Gastrocnemius medialis (tissue), 4 donors: ENCODE results near the gene SPTBN4. TPM values are rescaled to one million over a fixed set of nuclear protein-coding genes. Genes with fewer than 3 reads are reported as not detected.
A peak's percentile ranks its signal among the peaks of the same experiment; 100 is the strongest.

Experiments used
- ATAC-seq, 2 donors: fragments of 150-250 bp; one replicate each; pipeline ENCODE4 v1.9.1; 2016
- DNase-seq, 2 donors: peaks; one replicate each; pipeline ENCODE4 v3.0.0-alpha.2; 2019
- H3K27ac ChIP-seq, 4 donors: fragments of 200-600 bp; sonication (generic); 1 replicate in 1 of 4; 2 replicates in 3 of 4; pipeline ENCODE4 v1.5.1; 2016 to 2018; ENCODE audit warnings: mild to moderate bottlenecking in 2 of 4, moderate library complexity in 1 of 4
- H3K27me3 ChIP-seq, 3 donors: fragments of 200-600 bp; sonication (generic) in 2 of 3; 1 replicate in 1 of 3; 2 replicates in 2 of 3; pipeline versions ENCODE4 v1.5.1 to v1.6.0; 2016 to 2019; ENCODE audit warnings: mild to moderate bottlenecking in 1 of 3, moderate library complexity in 1 of 3
- H3K36me3 ChIP-seq, 2 donors: fragments of 200-600 bp; sonication (generic) in 1 of 2; one replicate each; pipeline ENCODE4 v1.5.1; 2017 to 2018
- H3K4me1 ChIP-seq, 2 donors: fragments of 200-600 bp; sonication (generic) in 1 of 2; one replicate each; pipeline ENCODE4 v1.5.1; 2016 to 2017; ENCODE audit warnings: mild to moderate bottlenecking in 2 of 2
- H3K4me3 ChIP-seq, 4 donors: fragments of 200-600 bp; sonication (generic) in 3 of 4; 1 replicate in 1 of 4; 2 replicates in 3 of 4; pipeline ENCODE4 v1.5.1; 2016 to 2019; ENCODE audit warnings: mild to moderate bottlenecking in 2 of 4
- H3K9me3 ChIP-seq, 3 donors: fragments of 200-600 bp; sonication (generic) in 2 of 3; 1 replicate in 1 of 3; 2 replicates in 2 of 3; pipeline ENCODE4 v1.5.1; 2016 to 2019
- POLR2A ChIP-seq, 2 donors: fragments of 450-650 bp; IDR thresholded peaks; one replicate each; pipeline ENCODE4 v1.6.1; 2017; ENCODE audit warnings: antibody characterized with exemption in 2 of 2, mild to moderate bottlenecking in 2 of 2, moderate library complexity in 2 of 2
- in situ Hi-C, 4 donors: fragments of 200-750 bp; cut with MboI; loops; one replicate each; pipeline versions ENCODE4 v1.15.0 to v1.8.0; 2017; ENCODE audit warnings: low sequenced_read_pairs in 4 of 4
- intact Hi-C: fragments of 100-400 bp; cut with DNase I; formaldehyde crosslinking; loops from one replicate; pipeline ENCODE4 v1.15.1; 2023; ENCODE audit warnings: low total_unique reads
- total RNA-seq, 4 donors: library from RNA; depleted of rRNA; stranded (reverse); fragments of >200 nt; gene quantifications; one replicate each; pipeline versions ENCODE4 v1.1.0 to v1.2.3, GENCODE V29; 2016
- TF ChIP-seq, protein P1 (sequence below), 5 experiments: fragments of 450-650 bp in 3 of 5; fragments of 200-600 bp in 2 of 5; sonication (generic) in 2 of 5; IDR thresholded peaks in 4 of 5; conservative IDR thresholded peaks in 1 of 5; 1 replicate in 4 of 5; 2 replicates in 1 of 5; pipeline ENCODE4 v1.5.1; 2016 to 2019; ENCODE audit warnings: antibody characterized with exemption in 5 of 5, mild to moderate bottlenecking in 3 of 5, moderate library complexity in 3 of 5

The SPTBN4 gene
- 1 to 10 TPM in 3 of 4 donors, under 1 TPM in 1; 0.86 to 5.9 (median 2.4) TPM for total RNA-seq

DNA sequence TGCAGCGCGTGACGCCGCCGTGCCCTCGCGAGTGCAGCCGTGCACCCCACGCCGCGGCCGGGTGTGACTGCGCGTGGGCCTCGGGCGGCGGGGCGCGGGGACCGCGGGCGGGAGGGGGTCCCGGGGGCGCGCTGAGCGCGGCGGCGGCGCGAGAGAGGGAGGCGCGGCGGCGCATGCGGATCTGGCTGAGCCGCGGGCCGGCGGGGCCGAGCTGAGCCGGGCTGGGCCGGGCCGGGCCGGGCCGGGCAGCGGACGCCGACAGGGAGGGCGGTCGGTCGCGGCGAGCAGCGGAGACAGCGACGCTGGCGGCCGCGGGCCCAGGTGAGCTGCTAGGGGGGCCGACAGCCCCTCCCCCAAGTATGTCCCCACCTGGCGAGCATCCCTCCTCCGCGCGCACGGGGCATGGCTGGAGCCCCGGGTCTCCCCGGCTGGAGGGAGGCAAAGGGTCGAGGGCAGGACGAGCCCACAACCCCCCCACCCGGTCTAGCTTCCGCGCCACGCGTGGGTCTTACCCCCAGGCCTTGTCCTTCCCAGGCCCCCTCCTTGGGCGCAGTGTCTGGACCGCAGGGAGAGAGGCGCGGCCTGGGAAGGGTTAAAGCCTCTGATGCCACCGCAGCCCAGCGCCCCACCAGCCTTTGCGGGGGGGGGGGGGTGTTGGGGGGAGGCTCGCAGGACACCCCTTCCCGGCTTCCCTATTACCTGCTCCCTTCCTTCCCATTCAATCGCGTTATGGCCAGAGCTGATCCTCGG, at the start of gene SPTBN4:
SPTBN4 (plus strand) TSS at position 17 of the 750 bp plus-strand sequence. CDS start 5,621 bp downstream, outside the sequence.
- peak within 1 kb of the TSS; percentile 41 to 90 (median 76) for H3K4me3 ChIP-seq
- no peak for DNase-seq
- peaks cover 5 to 22% of the 10 kb centered on the region in 2 donors for H3K4me1 ChIP-seq
- no peaks in the 10 kb centered on the region for H3K36me3 ChIP-seq
- TF ChIP-seq POLR2A (IDR thresholded peaks at IDR 0.05): no peak
- TF ChIP-seq, protein P1, sequence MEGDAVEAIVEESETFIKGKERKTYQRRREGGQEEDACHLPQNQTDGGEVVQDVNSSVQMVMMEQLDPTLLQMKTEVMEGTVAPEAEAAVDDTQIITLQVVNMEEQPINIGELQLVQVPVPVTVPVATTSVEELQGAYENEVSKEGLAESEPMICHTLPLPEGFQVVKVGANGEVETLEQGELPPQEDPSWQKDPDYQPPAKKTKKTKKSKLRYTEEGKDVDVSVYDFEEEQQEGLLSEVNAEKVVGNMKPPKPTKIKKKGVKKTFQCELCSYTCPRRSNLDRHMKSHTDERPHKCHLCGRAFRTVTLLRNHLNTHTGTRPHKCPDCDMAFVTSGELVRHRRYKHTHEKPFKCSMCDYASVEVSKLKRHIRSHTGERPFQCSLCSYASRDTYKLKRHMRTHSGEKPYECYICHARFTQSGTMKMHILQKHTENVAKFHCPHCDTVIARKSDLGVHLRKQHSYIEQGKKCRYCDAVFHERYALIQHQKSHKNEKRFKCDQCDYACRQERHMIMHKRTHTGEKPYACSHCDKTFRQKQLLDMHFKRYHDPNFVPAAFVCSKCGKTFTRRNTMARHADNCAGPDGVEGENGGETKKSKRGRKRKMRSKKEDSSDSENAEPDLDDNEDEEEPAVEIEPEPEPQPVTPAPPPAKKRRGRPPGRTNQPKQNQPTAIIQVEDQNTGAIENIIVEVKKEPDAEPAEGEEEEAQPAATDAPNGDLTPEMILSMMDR (IDR thresholded peaks at IDR 0.05 in 4 of 5, conservative IDR thresholded peaks at IDR 0.05 in 1 of 5): no peak
- ATAC-seq: no peak
- peak within 1 kb of the TSS; percentile 97 to 100 (median 98) for H3K27ac ChIP-seq
- H3K9me3 ChIP-seq: no peaks in the 10 kb centered on the region
- H3K27me3 ChIP-seq: no peaks in the 10 kb centered on the region
- intact Hi-C loops (loop anchor here (5.0 to 10.0 kb wide), 5 partner anchors 120 to 632 kb away; partner anchors contain the start of genes C19orf47, DYRK1B, EGLN2 and PLD3), in situ Hi-C loops (loop anchor here in 1 of 4 donors (10.0 kb wide), 1 partner anchor 52 kb away; the partner anchor contains the start of gene PRX)

DNA sequence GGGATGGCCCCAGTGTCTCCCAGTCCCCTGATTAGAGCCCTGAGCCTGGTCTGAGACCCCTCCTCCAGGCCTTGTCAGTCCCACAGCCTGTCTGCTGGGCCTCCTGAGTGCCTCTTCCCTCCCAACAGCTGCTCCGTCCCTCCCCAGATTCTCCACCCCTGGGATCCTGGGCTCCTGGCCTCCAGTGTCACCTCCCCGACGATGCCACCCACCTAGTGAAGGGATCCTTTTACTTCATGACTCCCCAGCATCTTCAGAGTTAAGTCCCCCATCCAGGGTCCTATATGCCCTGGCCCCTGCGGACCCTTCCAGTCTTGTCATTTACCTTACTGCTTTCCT, 49.2 kb upstream of the SPTBN4 start:
- Histone ChIP-seq H3K9me3 (no peaks in the 10 kb centered on the region), H3K27ac (peak overlapping the region; percentile 75 to 100 (median 94)), H3K4me3 (no peak overlapping the region), H3K4me1 (peaks cover 26 to 34% of the 10 kb centered on the region in 2 donors), H3K36me3 (peaks cover 0 to 5% of the 10 kb centered on the region in 2 donors), H3K27me3 (no peaks in the 10 kb centered on the region)
- in situ Hi-C loops (loop anchor here in 1 of 4 donors (10.0 kb wide), 1 partner anchor 47 kb away; the partner anchor contains the start of genes BLVRB and SPTBN4), intact Hi-C loops (no loop called here)
- TF ChIP-seq, protein P1 (IDR thresholded peaks at IDR 0.05 in 4 of 5, conservative IDR thresholded peaks at IDR 0.05 in 1 of 5): no peak
- no peak for TF ChIP-seq POLR2A (IDR thresholded peaks at IDR 0.05)
- ATAC-seq: no peak
- DNase-seq: no peak

DNA sequence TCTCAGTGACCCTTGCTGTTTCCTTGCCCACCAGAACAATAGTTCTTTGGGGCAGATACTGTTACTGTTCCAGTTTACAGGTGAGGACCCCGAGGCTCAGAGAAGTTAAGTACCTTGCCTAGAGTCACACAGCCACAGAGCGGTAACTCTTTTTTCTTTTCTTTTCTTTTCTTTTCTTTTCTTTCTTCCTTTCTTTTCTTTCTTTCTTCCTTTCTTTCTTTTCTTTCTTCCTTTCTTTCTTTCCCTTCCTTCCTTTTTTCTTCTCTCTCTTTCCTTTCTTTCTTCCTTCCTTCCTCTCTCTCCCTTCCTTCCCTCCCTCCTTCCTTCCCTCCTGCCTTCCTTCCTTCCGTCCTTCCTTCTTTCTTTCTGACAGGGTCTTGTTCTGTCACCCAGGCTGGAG, 48.8 kb upstream of the SPTBN4 start:
- TF ChIP-seq, protein P1 (IDR thresholded peaks at IDR 0.05 in 4 of 5, conservative IDR thresholded peaks at IDR 0.05 in 1 of 5): no peak
- TF ChIP-seq POLR2A (IDR thresholded peaks at IDR 0.05): no peak
- H3K4me3 ChIP-seq: no peak overlapping the region
- in situ Hi-C loops (loop anchor here in 1 of 4 donors (10.0 kb wide), 1 partner anchor 47 kb away; the partner anchor contains the start of genes BLVRB and SPTBN4), intact Hi-C loops (no loop called here)
- ATAC-seq (no peak), DNase-seq (no peak)
- H3K4me1 ChIP-seq: peaks cover 28 to 38% of the 10 kb centered on the region in 2 donors
- H3K27me3 ChIP-seq: no peaks in the 10 kb centered on the region
- peaks cover 0 to 9% of the 10 kb centered on the region in 2 donors for H3K36me3 ChIP-seq
- H3K27ac ChIP-seq: peak overlapping the region; percentile 75 to 100 (median 94)
- no peaks in the 10 kb centered on the region for H3K9me3 ChIP-seq

DNA sequence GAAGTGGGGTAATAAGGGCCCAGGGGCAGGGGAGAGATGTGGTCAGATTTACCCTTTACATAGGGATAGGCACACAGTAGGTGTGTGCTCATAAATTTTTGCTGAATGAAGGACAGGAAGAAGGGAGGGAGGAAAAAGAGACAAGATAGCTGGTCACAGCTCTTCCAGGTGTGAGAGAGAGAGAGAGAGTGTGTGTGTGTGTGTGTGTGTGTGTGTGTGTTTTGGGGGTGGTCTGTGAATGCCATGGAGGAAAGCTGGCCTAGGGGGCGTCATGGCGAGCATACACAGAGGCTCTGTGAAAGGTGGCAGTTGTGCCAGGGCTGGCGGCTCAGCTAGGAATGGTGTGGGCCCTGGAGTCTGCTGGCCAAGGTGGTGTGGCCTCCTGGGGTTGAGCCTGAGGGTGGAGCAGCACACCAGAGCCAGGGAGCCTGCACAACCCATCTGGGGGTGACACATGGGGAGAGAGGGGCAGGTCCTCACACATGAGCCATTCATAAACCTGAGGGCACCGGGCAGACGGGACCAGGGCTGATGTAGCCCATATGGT, 47.7 kb upstream of the SPTBN4 start:
- H3K36me3 ChIP-seq: peaks cover 0 to 13% of the 10 kb centered on the region in 2 donors
- in situ Hi-C loops (loop anchor here in 1 of 4 donors (10.0 kb wide), 1 partner anchor 46 kb away; the partner anchor contains the start of genes BLVRB and SPTBN4), intact Hi-C loops (no loop called here)
- peak overlapping the region; percentile 98 to 100 (median 99) for H3K27ac ChIP-seq
- DNase-seq: no peak
- H3K27me3 ChIP-seq: no peaks in the 10 kb centered on the region
- H3K4me3 ChIP-seq: no peak overlapping the region
- no peak for TF ChIP-seq POLR2A (IDR thresholded peaks at IDR 0.05)
- TF ChIP-seq, protein P1 (IDR thresholded peaks at IDR 0.05 in 4 of 5, conservative IDR thresholded peaks at IDR 0.05 in 1 of 5): no peak
- no peaks in the 10 kb centered on the region for H3K9me3 ChIP-seq
- peaks cover 39 to 44% of the 10 kb centered on the region in 2 donors for H3K4me1 ChIP-seq
- ATAC-seq: no peak
